Measurements from ENCODE around the gene XPNPEP2. TPM values are rescaled to one million over a fixed set of nuclear protein-coding genes. Genes with fewer than 3 reads are reported as not detected.
A peak's percentile ranks its signal among the peaks of the same experiment; 100 is the strongest.

Gene XPNPEP2
- total RNA-seq, 1 donor from 2014 or later: 2.0 TPM

DNA sequence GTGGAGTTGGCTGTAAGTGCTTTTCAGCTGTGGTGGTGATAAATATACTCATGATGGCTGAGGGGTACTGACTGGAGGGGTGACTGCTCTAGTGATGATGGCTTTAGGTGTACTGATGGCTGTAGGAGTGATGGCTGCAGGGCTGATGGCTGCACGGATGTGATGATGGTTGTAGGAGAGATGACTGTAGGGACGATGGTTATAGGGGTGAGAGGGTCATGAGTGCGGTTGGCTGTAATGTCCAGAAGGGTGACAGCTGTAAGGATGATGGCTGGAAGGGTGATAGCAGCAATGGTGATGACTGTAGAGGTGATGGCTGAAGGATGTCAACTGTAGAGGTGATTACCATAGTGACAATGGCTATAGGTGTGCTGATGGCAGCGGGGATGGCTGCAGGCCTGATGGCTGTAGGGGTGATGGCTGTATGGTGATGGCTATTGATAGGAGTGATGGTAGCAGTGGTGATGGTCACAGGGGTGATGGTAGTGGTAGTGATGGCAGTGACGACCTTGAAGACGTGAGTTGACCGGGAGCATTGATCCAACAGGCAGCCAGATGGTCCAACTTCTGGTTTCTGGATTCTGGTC is 40.4 kb downstream of the XPNPEP2 start:
- no peak for DNase-seq (ENCODE audit: low spot score)

DNA sequence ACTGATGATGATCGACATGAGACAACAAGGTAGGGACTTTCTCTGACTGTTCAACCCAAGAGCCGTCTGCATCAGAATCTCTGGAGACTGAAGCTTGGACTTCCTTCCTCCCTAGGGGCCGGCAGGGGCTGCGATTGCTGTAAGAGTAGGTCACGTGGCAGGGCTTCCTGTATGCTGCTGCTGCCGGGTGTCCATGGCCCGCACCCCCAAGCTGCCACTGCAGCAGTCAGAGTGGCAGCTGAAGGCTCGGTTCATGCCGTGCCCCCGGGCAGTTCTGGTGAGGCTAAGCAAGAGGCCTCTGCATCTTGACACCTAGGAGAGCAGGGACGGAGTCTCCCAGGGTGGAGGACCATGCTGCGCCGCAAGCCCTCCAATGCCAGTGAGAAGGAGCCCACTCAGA is 41.0 kb downstream of the XPNPEP2 start, which contains the start of gene SASH3:
Gene SASH3 (plus strand): TSS at position 203 of the 400 bp plus-strand sequence. CDS start 149 bp downstream, at position 352.
- peak; percentile 38 for DNase-seq (ENCODE audit: low spot score)

DNA sequence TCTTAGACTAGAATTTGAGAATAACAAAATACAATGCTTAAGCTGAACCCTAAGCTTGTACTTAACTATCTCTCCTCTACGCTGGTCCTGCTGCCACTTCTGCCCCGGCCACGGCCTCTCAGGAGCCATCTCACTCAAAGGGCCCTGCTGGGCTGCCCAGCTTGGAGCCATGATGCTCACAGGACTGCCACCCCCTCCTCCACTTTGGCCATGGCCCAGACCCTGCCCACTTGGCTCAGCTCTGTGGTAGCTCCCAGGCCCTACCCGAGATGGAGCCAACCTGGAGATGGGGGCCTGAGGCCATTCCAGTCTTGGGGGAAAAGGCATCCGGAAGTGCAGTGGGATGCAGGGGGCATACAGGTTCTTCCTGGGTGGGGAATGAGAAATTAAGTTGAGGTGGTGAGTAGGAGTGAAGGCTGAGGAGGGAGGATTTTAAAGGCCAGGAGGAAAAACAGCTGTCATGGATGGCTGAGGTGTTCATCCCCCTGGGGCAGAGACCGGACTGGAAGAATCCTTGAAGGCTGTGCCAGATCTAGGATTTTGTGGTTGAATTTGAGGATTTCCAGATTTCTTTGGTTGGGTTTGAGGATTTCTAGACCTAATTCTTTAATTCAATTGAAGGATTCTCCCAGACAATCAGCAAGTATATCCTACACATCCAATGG is 41.8 kb downstream of the XPNPEP2 start:
- DNase-seq (ENCODE audit: low spot score): no peak

DNA sequence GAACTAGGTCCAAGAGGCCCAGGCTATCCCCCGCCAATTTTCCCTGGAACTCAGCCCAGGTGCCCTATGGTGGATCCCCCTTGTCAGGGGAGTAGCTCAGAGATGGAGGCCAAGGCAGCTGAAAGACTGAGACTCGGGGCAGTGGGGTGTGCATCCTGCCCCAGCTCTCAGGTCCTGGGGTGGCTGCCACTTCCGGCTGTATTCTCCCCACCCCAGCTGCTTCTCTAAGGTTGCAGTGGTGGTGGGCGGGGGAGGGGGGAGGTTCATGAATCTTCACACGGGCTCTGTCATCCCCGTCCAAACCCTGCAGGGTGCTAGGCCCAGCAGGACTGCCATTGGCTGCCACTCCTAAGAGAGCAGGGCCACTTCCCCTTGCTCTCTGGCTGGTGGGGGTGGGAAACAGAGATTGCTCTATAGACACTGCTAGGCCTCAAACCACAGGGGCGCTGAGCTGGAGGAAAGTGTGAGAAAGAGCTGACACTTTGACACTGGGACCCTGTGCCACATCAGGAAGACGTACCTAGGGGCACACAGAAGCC is 42.4 kb downstream of the XPNPEP2 start:
- peak; percentile 48 for DNase-seq (ENCODE audit: low spot score)

DNA sequence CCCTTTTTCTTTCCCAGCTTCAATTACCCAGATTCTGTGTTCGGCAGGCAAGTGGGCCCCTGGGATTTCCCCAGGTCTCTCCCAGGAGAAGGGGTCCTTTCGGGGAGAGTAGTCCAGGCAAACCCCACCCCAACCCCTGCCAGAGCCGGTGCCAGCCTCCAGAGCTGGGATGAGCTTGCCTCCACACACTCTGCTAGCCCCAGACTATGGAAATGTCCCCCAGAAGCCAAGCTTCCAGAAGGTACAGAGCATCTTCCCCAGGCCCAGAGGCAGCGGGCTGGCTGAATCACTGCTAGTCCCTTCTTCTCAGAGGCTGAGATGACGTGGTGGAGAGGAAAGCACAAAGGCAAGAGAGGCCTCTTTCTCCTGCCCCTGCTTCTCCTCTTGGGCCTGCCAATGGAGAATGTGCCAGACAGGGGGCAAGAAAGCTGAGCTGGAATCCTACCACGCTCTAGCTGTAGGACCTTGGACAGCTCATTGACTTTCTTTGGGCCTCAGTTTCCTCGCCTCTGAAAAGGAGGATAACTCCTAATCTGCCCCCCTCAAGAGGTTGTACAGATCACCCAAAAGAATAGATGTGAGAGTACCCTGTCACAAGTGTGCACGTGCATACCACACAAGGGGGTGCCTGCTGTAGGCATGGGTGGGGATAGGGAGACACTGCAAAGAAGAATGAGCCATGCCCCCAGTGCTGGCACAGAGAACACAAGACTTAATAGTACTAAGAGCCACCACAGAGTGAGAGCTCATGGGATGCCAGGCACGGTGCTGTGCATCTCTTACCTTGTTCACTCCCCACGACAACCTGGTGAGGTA is 43.1 kb downstream of the XPNPEP2 start:
- DNase-seq (ENCODE audit: low spot score): no peak

DNA sequence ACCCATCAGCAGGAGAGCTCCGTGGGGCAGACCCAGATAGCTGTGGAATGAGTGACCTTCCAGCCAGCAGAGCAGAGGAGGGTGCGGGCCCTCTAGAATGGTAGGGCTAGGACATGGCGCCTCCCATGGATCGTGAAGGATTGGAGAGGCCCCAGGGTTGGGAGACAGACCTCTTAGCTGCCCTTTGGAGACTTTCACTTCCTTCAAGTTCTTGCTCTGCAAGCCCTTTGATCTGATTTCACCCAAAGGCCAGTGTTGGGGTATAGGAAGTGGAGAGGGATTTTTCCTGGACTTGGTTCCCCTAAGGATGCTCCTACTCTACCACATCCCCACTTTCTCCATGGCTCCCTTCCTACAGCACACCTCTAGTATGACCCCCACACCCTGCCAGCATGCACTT is 43.9 kb downstream of the XPNPEP2 start:
- no peak for DNase-seq (ENCODE audit: low spot score)

DNA sequence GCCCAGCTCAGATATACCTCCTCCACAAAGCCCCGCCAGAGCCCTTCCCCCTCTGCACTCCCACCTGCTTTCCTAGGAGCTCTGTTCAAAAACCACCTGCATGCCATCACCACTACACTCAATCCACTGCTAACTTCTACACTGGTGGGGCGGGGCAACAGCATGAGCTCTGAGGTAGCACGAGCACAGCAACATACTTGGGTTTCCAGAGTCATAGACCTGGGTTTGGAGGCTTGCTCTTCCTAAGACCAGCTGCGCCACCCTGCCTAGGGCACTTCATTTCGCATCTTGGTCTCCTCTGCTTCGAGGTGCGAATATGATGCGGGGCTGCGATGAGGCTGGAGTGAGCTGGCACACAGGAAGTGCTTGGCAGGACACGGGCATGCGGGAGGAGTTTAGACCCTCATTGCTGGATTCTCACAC is 44.5 kb downstream of the XPNPEP2 start:
- DNase-seq (ENCODE audit: low spot score): no peak

DNA sequence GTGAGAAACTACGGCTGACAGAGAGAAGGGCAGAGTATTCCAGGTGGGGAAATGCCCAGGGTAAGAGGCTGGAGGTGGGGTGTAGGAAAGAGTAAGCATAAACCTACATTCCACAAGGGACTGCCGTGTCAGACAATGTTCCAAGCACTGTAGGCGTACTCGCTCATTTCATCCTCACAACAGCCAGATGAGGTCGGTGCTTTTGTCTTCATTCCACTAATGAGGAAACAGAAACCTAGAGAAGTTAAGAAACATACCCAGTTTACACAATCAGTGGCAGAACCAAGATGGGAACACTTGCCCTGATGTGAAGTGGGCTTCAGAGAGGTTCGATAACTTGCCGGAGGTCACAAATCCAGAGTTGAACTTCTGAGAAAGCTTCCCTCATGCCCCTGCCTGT is 45.6 kb downstream of the XPNPEP2 start:
- no peak for DNase-seq (ENCODE audit: low spot score)

DNA sequence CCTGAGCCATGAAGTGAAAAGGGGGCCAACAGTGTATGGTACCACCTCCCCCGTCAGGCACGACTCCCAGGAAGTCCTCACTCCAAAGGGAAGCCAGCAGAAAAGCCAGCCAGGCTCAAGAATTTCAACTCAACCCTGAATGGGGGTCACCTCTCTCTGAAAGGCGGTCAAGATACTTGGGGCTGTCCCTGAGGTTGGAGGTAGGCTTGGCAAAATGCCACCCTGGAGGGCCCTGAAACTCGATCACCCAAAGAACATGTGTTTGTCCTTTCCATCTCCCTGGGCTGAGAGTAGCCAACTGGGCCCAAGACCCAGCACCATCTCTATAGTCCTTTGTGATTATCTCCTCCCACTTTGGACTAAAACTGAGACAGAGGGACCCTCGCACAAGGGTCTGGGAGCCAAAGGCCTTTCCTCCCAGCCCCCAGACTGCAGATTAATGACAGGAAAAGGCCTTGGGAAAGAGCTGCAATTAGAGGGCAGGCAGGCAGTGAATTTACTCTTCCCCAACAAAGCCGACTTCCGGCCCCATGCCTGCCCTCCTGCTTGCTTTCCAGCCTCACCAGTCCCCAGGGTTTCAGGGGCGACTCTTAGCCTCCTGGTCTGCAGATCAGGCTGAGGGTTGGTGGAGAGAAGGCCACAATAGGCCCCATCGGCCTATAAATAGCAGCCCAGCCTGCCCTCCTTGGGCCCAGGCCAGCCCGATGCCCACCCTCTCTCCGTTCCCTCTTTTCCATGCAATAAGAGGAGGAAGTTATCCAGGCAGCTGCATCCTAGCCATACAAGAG is 46.6 kb downstream of the XPNPEP2 start:
- no peak for DNase-seq (ENCODE audit: low spot score)

DNA sequence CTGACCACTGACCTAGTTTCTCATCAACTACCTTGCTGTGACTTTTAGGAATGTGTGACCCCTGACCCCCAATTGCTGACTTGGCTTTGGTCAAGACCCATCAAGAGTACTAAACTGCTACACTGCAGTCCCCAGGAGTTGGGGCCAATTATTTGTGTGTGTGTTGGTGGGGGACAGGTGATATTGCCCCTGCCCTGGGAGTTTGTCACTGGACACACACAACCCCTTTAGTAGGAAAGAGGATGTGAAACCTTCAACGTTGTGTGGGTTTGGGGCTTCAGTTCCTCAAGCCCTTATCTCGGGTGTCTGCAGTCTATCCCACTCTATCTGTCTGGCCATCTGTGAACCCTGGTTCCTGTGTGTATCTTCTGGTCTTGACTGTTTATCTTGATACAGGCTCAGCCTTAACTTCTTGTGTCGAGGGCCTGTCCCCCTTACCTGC is 47.5 kb downstream of the XPNPEP2 start:
- no peak for DNase-seq (ENCODE audit: low spot score)

DNA sequence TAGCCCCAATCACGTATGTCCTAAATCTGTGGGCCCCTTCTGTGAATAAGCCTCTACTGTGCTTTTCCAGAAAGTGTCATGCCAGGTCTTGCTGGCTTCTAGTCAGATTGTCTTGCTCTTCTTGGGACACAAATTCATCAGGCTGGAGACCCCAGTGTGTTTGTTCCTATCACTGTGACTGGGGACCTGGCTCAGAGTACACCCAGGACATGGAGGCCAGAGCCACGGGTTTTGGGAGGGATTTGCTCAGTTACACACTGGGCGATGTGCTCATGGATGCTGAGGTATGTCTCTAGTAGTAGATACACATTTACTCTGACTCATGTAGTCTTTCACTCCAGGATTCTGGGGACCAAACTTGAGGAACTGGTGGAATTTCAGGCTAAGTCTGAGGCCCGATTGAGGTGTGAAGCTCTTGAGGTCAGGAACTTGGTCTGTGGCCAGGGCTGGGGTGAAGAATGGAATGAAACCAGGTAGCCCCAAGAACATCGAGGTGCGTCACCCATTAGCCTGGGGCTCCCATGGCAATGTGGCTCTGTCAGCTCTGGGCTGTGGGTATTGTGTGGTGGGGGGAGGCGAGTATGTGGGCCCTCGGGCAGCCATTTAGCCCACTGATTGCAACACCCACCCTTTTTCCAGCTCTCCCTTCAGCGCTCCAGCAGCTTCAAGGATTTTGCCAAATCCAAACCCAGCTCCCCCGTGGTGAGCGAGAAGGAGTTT is 48.7 kb downstream of the XPNPEP2 start:
- DNase-seq (ENCODE audit: low spot score): no peak

DNA sequence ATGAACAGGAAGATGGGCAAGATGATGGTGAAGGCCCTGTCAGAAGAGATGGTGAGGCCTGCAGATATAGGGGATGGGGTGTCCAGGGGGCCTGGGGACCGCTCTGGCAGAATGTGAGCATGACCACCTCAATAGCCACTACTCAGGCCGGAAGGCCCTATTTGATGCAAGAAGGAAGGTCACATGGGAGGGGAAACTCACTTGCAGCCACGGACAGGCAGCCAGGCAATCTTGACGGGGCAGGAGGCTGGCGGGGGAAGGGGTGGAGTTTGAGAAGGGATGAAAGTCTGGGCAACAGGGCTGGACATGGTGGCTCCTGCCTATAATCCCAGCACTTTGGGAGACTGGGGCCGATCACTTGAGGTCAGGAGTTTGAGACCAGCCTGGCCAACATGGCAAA is 49.7 kb downstream of the XPNPEP2 start:
- DNase-seq (ENCODE audit: low spot score): no peak

DNA sequence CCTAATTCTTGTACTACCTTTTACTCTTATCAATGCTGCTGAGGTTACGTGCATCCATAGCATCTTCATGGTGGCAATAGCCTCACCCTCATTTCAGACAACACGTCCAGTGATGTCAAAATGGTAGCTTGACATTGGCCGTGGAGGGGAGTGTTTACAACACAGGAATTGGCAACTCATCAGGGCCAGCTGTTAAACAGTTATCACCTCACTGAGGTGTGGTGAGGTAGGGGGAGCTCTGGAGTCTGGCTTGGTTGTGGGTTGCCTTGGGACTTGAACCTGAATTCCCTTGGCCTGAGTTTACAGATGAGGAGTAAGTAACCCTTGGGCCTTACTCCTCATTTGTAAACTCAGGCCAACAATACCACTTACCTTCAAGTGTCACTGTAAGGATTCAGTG is 51.4 kb downstream of the XPNPEP2 start:
- no peak for DNase-seq (ENCODE audit: low spot score)

DNA sequence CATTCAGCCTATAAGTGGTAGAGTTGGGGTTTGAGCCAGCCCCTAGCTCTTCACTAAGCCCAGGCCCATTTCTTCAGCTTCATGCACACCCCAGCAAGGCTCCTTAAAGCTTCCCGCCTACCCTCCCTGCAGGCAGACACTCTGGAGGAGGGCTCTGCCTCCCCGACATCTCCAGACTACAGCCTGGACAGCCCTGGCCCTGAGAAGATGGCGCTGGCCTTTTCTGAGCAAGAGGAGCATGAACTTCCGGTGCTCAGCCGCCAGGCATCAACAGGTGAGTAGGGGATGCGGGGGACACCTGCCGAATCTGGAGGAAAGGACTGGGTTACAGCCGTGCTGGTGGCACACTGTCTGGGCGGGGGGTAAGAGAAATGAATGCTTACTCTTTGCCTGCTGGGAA is 52.0 kb downstream of the XPNPEP2 start:
- no peak for DNase-seq (ENCODE audit: low spot score)

DNA sequence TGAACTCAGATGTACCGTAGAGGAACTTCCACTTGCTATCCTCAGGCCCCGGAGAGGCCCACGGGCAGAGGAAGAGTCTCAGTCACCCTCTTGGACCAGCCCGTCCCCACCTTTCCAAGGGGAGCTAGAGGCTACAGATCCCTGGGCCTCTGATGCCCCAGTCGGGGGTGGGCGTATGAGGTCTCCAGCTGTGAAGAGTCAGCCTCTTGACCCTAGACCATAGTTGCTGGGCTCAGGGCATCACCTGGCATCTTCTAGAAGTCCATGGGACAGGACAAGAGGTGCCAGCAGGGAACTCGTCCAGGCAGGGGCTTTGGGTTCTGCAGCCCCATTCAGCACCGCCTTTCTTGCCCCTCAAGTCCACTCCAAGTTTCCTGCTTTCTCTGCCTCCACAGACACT is 52.6 kb downstream of the XPNPEP2 start:
- DNase-seq (ENCODE audit: low spot score): no peak

DNA sequence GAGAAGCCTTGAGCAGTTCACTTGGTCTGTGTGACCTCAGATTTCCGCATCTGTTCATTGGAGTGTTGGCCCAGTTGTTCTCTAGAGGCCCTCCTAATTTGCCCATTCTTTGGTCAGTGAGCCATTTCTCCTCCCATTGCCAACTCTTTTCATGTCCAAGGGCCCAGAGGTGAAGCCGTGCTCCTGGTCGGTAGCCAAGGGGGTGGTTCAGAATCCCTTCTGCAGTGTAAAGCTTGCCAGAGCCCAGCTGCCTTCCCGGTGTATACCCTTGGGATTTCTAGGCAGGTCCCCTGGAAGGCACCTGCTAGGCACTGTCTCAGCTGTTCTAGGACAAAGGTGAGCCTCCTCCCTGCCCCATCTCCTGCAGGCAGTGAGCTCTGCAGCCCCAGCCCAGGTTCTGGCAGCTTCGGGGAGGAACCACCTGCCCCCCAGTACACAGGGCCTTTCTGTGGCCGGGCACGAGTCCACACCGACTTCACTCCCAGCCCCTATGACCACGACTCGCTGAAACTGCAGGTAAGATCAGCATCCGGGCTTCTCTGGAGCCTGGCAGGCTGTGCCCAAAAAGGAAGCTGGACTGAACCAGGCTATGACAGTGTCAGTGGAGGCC is 53.3 kb downstream of the XPNPEP2 start:
- DNase-seq (ENCODE audit: low spot score): no peak

DNA sequence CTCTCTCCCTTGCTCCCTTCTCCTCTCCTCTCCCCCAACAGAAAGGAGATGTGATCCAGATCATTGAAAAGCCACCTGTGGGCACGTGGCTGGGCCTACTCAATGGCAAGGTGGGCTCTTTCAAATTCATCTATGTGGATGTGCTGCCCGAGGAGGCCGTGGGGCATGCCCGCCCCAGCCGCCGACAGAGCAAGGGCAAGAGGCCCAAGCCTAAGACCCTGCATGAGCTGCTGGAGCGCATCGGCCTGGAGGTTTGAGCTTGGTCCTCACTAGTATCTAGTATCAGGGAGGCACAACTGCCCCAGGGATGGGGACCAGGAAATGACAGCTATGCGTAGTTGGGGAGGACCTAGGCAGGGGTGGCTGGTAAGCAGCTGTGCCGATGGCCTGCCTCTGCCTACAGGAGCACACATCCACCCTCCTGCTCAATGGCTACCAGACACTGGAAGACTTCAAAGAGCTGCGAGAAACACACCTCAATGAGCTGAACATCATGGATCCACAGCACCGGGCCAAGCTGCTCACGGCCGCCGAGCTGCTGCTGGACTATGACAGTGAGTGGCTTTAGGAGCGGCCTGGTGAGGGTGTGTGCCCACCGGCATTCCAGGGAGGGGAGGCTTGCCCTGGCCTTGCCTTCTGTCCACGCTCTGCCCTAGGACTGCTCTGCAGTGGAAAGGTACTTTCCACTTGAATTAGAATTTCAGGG is 54.0 kb downstream of the XPNPEP2 start:
- no peak for DNase-seq (ENCODE audit: low spot score)

DNA sequence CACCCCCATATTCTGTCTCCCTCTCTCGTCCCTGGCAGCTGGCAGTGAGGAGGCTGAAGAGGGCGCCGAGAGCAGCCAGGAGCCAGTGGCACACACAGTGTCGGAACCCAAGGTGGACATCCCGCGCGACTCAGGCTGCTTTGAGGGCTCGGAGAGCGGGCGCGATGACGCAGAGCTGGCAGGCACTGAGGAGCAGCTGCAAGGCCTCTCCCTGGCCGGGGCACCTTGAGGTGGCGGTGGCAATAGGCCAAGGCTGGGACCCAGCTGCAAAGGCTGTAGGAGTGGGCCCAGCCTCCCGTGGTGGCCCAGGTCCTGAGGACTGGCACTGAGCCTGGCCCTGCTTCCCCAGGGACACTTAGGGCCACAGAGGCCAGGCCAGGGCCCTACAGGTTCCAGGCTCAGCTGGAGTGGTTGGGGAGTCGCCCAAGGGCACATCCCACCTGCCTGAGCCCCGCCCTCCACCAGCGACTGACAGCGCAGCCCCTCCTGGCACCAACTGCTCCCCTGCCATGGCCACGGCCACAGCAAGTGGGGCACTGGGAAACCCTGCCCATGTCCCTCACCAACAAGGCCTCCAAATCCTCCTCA is 54.9 kb downstream of the XPNPEP2 start:
- no peak for DNase-seq (ENCODE audit: low spot score)

DNA sequence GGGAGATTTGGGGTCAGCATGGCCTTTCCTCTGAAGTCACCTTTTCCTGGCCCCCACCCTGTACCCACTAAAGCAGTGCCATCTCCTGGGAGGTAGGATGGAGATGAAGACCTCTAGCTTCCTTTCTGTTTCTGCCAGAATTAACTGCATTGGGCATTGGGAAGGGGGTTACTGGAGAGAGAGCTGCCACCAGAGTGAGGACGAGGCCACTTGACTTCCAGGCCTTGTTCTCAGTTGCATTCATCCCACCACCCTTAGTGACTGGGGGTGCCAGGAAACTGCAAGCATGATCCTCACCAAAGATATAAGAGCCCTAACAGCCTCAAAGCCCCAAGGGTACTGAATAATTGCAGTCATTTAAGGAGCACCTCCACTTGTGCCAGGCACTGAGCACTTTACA is 56.8 kb downstream of the XPNPEP2 start:
- DNase-seq (ENCODE audit: low spot score): no peak
